Measurements from ENCODE around the gene JMY.

JMY gene

GRCh38 chr5:79269733-79270166 is 33.8 kb downstream of the JMY start:
- no peak overlapping the region for H3K4me2 ChIP-seq (ENCODE audit: insufficient read depth, low read length, poor library complexity, severe bottlenecking)
- H3K9me3 ChIP-seq (replicated peaks in 1 of 2; ENCODE audit: control insufficient read depth in 2 of 2, insufficient read depth in 1 of 2, low read depth in 1 of 2, low read length in 2 of 2): peaks cover 3 to 4% of the 10 kb centered on the region in 2 donors
- H3K27me3 ChIP-seq (ENCODE audit: control insufficient read depth in 3 of 3, insufficient read depth in 3 of 3, low read depth in 1 of 3, low read length in 3 of 3): no peaks in the 10 kb centered on the region
- no peak for DNase-seq (ENCODE audit: low spot score)
- H3K79me1 ChIP-seq (ENCODE audit: low read depth, low read length): peaks cover 2% of the 10 kb centered on the region
- no peaks in the 10 kb centered on the region for H3K4me1 ChIP-seq (ENCODE audit: control insufficient read depth in 2 of 2, insufficient read depth in 1 of 2, low read depth in 1 of 2, low read length in 2 of 2)
- H3K27ac ChIP-seq (replicated peaks; ENCODE audit: low read length): no peak overlapping the region
- no peak overlapping the region for H2AK5ac ChIP-seq (ENCODE audit: low read depth, low read length)
- no peak overlapping the region for H4K91ac ChIP-seq (ENCODE audit: low read depth, low read length, poor library complexity)
- no peak overlapping the region for H2BK120ac ChIP-seq (ENCODE audit: low read depth, low read length)
- no peak overlapping the region for H3K18ac ChIP-seq (ENCODE audit: low read length)
- no peak overlapping the region for H3K23ac ChIP-seq (ENCODE audit: low read depth, low read length, poor library complexity)
- H3K36me3 ChIP-seq (replicated peaks in 1 of 2; ENCODE audit: control insufficient read depth in 2 of 2, insufficient read depth in 2 of 2, low read length in 2 of 2): no peaks in the 10 kb centered on the region
- no peak overlapping the region for H3K4me3 ChIP-seq (ENCODE audit: low read length in 2 of 2)
- H2BK12ac ChIP-seq (ENCODE audit: low read length): no peak overlapping the region
- H3K14ac ChIP-seq (ENCODE audit: low read length): no peak overlapping the region
- H2BK15ac ChIP-seq (ENCODE audit: low read length): no peak overlapping the region
- no peak overlapping the region for H4K8ac ChIP-seq (ENCODE audit: low read depth, low read length)
- WGBS, 2 donors (ENCODE audit: extremely low coverage in 2 of 2, insufficient read length in 2 of 2, insufficient replicate concordance in 1 of 2): no CpG with 5 or more reads among the region's 3 CpGs
- H2BK5ac ChIP-seq (ENCODE audit: low read length): no peak overlapping the region
- H2AFZ ChIP-seq (ENCODE audit: low read length): no peak overlapping the region
- no peak overlapping the region for H3K9ac ChIP-seq (ENCODE audit: low read depth, low read length, poor library complexity)
- H3K4ac ChIP-seq (ENCODE audit: low read length): no peak overlapping the region

GRCh38 chr5:79273341-79273740 is 37.4 kb downstream of the JMY start:
- no peak overlapping the region for H2BK120ac ChIP-seq (ENCODE audit: low read depth, low read length)
- H3K36me3 ChIP-seq (replicated peaks in 1 of 2; ENCODE audit: control insufficient read depth in 2 of 2, insufficient read depth in 2 of 2, low read length in 2 of 2): no peaks in the 10 kb centered on the region
- no peak overlapping the region for H4K91ac ChIP-seq (ENCODE audit: low read depth, low read length, poor library complexity)
- H3K9me3 ChIP-seq (replicated peaks in 1 of 2; ENCODE audit: control insufficient read depth in 2 of 2, insufficient read depth in 1 of 2, low read depth in 1 of 2, low read length in 2 of 2): peaks cover 3 to 4% of the 10 kb centered on the region in 2 donors
- no peak overlapping the region for H3K9ac ChIP-seq (ENCODE audit: low read depth, low read length, poor library complexity)
- no peak overlapping the region for H4K8ac ChIP-seq (ENCODE audit: low read depth, low read length)
- no peak overlapping the region for H3K27ac ChIP-seq (replicated peaks; ENCODE audit: low read length)
- H2AK5ac ChIP-seq (ENCODE audit: low read depth, low read length): no peak overlapping the region
- H3K18ac ChIP-seq (ENCODE audit: low read length): no peak overlapping the region
- no peak overlapping the region for H3K14ac ChIP-seq (ENCODE audit: low read length)
- H3K79me1 ChIP-seq (ENCODE audit: low read depth, low read length): peaks cover 2% of the 10 kb centered on the region
- no peaks in the 10 kb centered on the region for H3K4me1 ChIP-seq (ENCODE audit: control insufficient read depth in 2 of 2, insufficient read depth in 1 of 2, low read depth in 1 of 2, low read length in 2 of 2)
- H3K23ac ChIP-seq (ENCODE audit: low read depth, low read length, poor library complexity): no peak overlapping the region
- H3K4me3 ChIP-seq (ENCODE audit: low read length in 2 of 2): no peak overlapping the region
- H2AFZ ChIP-seq (ENCODE audit: low read length): no peak overlapping the region
- no peak overlapping the region for H2BK5ac ChIP-seq (ENCODE audit: low read length)
- H2BK12ac ChIP-seq (ENCODE audit: low read length): no peak overlapping the region
- no peaks in the 10 kb centered on the region for H3K27me3 ChIP-seq (ENCODE audit: control insufficient read depth in 3 of 3, insufficient read depth in 3 of 3, low read depth in 1 of 3, low read length in 3 of 3)
- DNase-seq (ENCODE audit: low spot score): no peak
- H3K4ac ChIP-seq (ENCODE audit: low read length): no peak overlapping the region
- H2BK15ac ChIP-seq (ENCODE audit: low read length): no peak overlapping the region
- no peak overlapping the region for H3K4me2 ChIP-seq (ENCODE audit: insufficient read depth, low read length, poor library complexity, severe bottlenecking)
- WGBS, 2 donors (ENCODE audit: extremely low coverage in 2 of 2, insufficient read length in 2 of 2, insufficient replicate concordance in 1 of 2): no CpG with 5 or more reads among the region's 4 CpGs

GRCh38 chr5:79284846-79285245 is 48.9 kb downstream of the JMY start:
- Histone ChIP-seq H3K27me3 (ENCODE audit: control insufficient read depth in 3 of 3, insufficient read depth in 3 of 3, low read depth in 1 of 3, low read length in 3 of 3) (no peaks in the 10 kb centered on the region), H3K27ac (replicated peaks; ENCODE audit: low read length) (no peak overlapping the region), H3K18ac (ENCODE audit: low read length) (no peak overlapping the region), H3K4me2 (ENCODE audit: insufficient read depth, low read length, poor library complexity, severe bottlenecking) (no peak overlapping the region), H3K4me3 (ENCODE audit: low read length in 2 of 2) (no peak overlapping the region), H4K91ac (ENCODE audit: low read depth, low read length, poor library complexity) (no peak overlapping the region), H2BK15ac (ENCODE audit: low read length) (no peak overlapping the region), H3K23ac (ENCODE audit: low read depth, low read length, poor library complexity) (no peak overlapping the region), H3K36me3 (replicated peaks in 1 of 2; ENCODE audit: control insufficient read depth in 2 of 2, insufficient read depth in 2 of 2, low read length in 2 of 2) (peaks cover 0 to 3% of the 10 kb centered on the region in 2 donors), H3K4ac (ENCODE audit: low read length) (no peak overlapping the region), H3K9me3 (replicated peaks in 1 of 2; ENCODE audit: control insufficient read depth in 2 of 2, insufficient read depth in 1 of 2, low read depth in 1 of 2, low read length in 2 of 2) (no peaks in the 10 kb centered on the region), H2BK120ac (ENCODE audit: low read depth, low read length) (no peak overlapping the region), H4K8ac (ENCODE audit: low read depth, low read length) (no peak overlapping the region), H2BK5ac (ENCODE audit: low read length) (no peak overlapping the region), H3K9ac (ENCODE audit: low read depth, low read length, poor library complexity) (no peak overlapping the region), H3K14ac (ENCODE audit: low read length) (no peak overlapping the region), H2BK12ac (ENCODE audit: low read length) (no peak overlapping the region), H3K79me1 (ENCODE audit: low read depth, low read length) (no peaks in the 10 kb centered on the region), H3K4me1 (ENCODE audit: control insufficient read depth in 2 of 2, insufficient read depth in 1 of 2, low read depth in 1 of 2, low read length in 2 of 2) (peaks cover 0 to 2% of the 10 kb centered on the region in 2 donors), H2AFZ (ENCODE audit: low read length) (no peak overlapping the region), H2AK5ac (ENCODE audit: low read depth, low read length) (no peak overlapping the region)
- no CpG with 5 or more reads among the region's 3 CpGs for WGBS, 2 donors (ENCODE audit: extremely low coverage in 2 of 2, insufficient read length in 2 of 2, insufficient replicate concordance in 1 of 2)
- DNase-seq (ENCODE audit: low spot score): no peak

DNA sequence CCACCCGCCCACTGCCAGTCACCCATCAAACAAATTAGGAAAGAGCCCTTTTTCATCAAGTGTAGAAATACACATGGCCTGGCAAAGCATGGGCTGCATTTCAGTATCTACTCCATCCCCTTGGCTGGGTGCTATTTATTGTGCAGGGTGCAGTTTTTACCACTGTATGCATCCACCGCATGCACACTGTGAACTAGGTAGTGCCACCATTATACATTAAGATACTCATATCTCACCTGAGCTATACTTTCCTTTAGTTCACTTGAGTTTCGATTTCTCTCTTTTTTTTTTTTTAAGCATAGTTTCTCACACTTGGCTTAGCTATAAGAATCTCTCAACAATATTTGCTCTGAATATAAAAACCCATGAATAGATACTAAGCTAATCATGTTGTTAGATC is 49.4 kb downstream of the JMY start:
- H4K91ac ChIP-seq (ENCODE audit: low read depth, low read length, poor library complexity): no peak overlapping the region

More for the DNA sequence above, 49.4 kb downstream of the JMY start:
- H3K27ac ChIP-seq (replicated peaks; ENCODE audit: low read length): no peak overlapping the region
- H3K4ac ChIP-seq (ENCODE audit: low read length): no peak overlapping the region
- no peak overlapping the region for H2BK120ac ChIP-seq (ENCODE audit: low read depth, low read length)
- H4K8ac ChIP-seq (ENCODE audit: low read depth, low read length): no peak overlapping the region
- no peak overlapping the region for H3K18ac ChIP-seq (ENCODE audit: low read length)
- H3K23ac ChIP-seq (ENCODE audit: low read depth, low read length, poor library complexity): no peak overlapping the region
- H3K36me3 ChIP-seq (replicated peaks in 1 of 2; ENCODE audit: control insufficient read depth in 2 of 2, insufficient read depth in 2 of 2, low read length in 2 of 2): no peaks in the 10 kb centered on the region
- no peak overlapping the region for H2BK15ac ChIP-seq (ENCODE audit: low read length)
- no peak overlapping the region for H2BK5ac ChIP-seq (ENCODE audit: low read length)
- peaks cover 0 to 2% of the 10 kb centered on the region in 2 donors for H3K4me1 ChIP-seq (ENCODE audit: control insufficient read depth in 2 of 2, insufficient read depth in 1 of 2, low read depth in 1 of 2, low read length in 2 of 2)
- H2AFZ ChIP-seq (ENCODE audit: low read length): no peak overlapping the region
- no peaks in the 10 kb centered on the region for H3K79me1 ChIP-seq (ENCODE audit: low read depth, low read length)
- no peaks in the 10 kb centered on the region for H3K27me3 ChIP-seq (ENCODE audit: control insufficient read depth in 3 of 3, insufficient read depth in 3 of 3, low read depth in 1 of 3, low read length in 3 of 3)
- no peak overlapping the region for H3K4me2 ChIP-seq (ENCODE audit: insufficient read depth, low read length, poor library complexity, severe bottlenecking)
- H2BK12ac ChIP-seq (ENCODE audit: low read length): no peak overlapping the region
- DNase-seq (ENCODE audit: low spot score): no peak
- no peak overlapping the region for H2AK5ac ChIP-seq (ENCODE audit: low read depth, low read length)
- no CpG with 5 or more reads among the region's 3 CpGs for WGBS, 2 donors (ENCODE audit: extremely low coverage in 2 of 2, insufficient read length in 2 of 2, insufficient replicate concordance in 1 of 2)
- H3K14ac ChIP-seq (ENCODE audit: low read length): no peak overlapping the region
- H3K9ac ChIP-seq (ENCODE audit: low read depth, low read length, poor library complexity): no peak overlapping the region
- no peaks in the 10 kb centered on the region for H3K9me3 ChIP-seq (replicated peaks in 1 of 2; ENCODE audit: control insufficient read depth in 2 of 2, insufficient read depth in 1 of 2, low read depth in 1 of 2, low read length in 2 of 2)
- no peak overlapping the region for H3K4me3 ChIP-seq (ENCODE audit: low read length in 2 of 2)
